Endometrial microvascular endothelial cells (primary cell): ENCODE results near the gene MBNL2. TPM values are rescaled to one million over a fixed set of nuclear protein-coding genes. Genes with fewer than 3 reads are reported as not detected.

Experiments used
- in situ Hi-C: cut with HindIII; loops from 2 replicates; pipeline ENCODE4 v1.10.0; 2017; ENCODE audit warnings: low sequenced_read_pairs, low pct_unique_long_range_greater_than_20kb; ENCODE audit errors: inconsistent ontology term
- total RNA-seq: library from RNA; depleted of rRNA; stranded (reverse); fragments of >200 nt; gene quantifications from one replicate; pipeline ENCODE4 v1.2.3, GENCODE V29; 2015; ENCODE audit errors: inconsistent ontology term

MBNL2 gene
- total RNA-seq, 1 donor from 2014 or later: 76.1 TPM

DNA sequence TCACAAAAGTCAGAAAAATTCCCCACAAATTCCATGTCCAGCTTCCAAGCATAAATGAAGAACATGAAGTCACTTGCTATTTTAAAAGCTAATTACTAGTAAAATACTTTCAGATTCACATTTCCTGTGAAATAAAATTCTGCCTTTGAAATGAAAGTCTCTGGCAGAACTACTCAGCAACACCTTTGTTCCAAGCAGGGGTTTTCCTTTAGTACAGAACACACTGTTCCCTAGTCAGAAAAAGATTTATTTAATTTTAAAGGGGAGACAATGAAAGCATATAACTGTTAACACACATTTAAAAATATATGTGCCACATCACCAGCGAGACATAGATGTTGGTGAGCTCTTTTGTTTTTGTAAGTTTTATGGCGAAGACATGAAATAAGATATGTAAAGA is 185.4 kb downstream of the MBNL2 start:
- in situ Hi-C loops: no loop called here

DNA sequence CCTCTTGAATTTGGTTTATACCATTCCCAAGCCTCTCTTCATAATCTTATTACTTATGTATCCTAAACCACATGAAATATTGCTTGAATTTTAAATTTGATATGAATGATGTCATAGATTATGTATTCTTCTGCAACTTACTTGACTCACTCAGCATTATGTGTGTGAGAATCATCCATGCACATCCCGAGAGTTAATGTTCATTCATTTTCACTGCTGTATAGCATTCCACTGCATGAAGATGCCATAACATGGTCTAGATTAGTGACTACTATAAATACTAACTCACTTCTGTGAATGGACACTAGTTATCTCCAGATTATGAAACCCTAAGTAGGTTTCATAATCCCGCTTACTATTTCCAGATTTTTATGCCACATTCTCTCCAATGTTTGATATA is 186.8 kb downstream of the MBNL2 start:
- in situ Hi-C loops: no loop called here

DNA sequence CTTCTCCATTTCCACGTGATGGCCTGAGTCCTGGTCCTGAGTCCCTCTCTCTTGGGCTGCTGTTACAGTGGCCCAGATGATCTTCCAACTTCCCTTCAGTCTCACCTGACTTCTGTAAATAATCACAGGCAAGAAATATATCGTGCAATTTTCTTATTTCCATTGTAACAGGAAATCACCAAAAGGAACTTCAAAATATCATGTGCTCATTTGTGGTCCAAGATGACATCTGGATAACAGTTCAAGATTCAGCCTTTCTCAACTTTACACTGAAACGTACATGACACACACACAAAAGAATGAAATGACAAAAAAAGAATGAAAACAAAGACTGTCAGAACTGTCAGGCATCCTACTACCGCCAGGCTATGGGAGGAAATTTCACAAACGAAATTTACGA is 189.9 kb downstream of the MBNL2 start:
- in situ Hi-C loops: no loop called here

DNA sequence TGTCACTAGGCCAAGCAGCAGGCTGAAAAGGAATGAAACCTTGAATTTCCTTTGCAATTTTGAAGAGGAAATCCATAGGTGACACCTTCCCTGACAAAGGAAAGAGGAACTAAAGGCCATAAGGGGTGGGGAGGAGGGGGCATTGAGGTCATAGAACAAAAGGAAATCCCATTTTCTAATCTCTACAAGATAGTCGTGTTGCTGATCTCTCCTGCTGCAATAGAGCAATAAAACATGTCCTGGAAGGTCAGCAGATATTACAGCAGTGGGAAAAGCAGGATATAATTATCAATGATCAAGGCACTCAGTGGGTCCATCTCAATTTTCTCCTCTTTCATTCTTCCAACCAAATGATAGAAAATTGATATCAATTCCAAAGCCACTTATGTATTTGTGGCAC is 191.6 kb downstream of the MBNL2 start:
- in situ Hi-C loops: no loop called here

DNA sequence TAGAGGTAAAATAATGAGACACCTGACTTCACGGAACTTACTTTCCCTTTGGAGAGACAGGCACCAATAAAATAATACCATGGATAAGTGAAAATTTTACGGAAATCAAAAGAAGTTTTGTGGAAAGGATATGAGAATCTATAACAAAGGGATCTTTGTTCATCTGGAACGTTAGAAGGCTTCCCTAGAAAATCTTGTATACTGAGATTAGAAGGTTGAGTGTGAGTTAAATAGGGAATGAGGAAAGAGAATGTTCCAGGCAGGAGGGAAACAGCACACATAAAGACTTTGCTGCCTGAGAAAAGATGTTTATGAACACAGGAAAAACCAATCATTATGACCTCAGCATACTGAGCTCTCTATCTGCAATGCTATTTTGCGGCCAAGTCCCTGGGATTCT is 192.3 kb downstream of the MBNL2 start:
- in situ Hi-C loops: no loop called here

DNA sequence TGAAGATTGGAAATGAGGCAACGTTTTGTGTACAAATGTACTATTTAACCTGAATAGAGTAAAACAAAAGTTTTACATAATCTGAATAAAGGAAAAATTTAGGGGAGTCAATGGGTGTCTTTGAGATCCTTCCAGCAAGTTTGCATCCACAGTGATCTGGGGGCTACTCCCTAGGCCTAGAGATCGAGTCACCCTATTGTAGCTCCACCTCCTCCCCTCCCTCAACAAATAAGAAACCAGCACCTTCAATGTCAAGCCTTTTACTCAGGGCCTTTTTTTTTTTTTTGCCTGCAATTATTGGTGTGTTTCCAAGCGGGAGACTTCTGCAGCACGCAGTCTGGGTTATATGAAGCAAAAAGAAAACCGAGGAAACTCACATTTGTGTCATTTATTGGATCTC is 195.6 kb downstream of the MBNL2 start:
- in situ Hi-C loops: no loop called here

DNA sequence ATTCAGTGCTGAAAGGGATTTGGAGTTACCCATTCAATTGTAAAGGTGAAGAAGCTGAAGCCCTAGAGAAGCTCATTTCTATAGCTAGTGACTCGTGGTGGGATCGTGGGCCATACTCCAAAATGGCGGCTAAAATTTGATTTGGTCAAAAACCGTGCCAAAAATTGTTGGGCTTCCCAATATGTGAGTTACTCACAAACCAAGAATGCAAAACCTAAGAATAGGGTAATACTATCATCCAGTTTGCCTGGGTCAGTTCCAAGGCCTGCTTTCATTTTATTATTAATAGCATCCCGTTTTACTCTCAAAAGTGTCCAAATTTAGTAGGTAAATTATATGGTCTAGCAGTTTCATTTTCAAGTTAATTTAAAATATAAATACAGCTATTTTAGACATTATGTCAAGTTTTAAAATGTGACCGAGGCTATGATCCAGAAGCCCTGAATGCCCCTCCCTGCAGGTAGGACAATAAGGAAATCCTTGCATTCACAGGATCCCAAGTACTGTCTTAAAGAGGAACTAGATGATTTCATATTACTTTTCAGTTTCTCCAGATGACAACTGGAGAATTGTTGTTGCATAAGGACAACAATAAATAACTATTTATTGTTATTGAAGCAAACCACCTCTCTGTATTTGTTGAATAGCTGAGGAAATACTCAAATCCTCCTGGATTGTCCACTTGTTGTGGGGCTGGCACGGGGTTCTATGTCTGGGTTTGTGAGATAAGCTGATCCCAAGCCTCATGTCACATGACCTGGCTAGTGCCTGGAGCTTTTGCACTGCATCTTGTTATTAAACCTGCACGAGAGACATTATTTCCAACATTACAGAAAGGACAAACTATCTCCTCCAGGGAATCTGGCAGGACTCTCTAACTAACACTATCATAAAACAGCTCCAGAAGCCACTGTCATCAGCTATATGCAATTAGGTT is 200.3 kb downstream of the MBNL2 start:
- in situ Hi-C loops: no loop called here

DNA sequence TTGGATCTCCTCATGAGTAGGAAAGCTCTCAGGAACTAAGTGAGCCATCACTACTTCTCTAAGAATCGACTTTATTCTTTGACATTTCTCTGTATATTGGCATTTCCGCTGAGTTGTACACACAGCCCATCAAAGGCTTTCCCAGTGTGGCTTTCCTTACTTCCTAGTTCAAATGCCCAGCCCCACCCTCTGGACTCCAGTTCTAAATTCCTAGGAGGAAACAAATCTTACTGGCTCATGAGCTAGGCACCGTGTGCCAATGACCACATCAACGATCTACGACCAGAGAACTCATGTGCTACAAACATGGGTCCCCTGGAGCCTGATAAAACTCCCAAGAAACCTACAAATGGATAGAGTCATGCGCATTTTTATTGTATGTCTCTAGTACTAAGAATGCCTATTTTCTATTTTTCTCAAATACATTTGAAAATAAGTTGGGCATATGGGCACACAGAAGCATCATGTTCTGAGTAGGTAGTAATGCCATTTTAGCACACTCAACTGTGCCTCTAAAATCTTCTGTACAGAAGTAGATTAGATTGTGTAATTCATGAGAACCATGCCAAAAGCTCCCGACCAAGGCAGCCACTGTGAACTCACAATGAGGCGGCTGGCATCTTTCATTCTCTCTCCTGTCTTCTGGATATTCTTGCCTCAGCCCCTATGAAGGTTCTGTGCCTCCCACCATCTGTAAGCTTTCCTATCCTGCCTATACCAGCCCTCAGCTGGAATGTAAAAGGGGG is 201.3 kb downstream of the MBNL2 start:
- in situ Hi-C loops: no loop called here

DNA sequence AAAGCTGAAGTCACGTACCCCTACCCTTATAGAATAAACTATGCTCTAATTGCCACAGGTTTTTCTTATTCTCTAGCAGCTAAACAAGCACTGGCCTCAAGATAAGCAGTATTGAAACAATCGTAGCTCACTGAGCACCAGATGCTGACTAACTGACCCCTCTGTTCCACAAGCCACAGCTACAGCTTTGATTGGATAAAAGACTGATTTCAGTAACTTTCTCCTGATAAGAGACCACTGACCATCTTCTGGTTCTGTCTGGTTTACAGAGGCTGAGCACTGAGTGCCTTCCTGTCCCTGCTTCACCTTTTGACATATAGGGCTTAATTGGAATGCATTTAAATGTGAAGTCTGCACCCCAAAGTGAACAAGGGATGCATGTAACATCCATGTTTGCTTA is 203.5 kb downstream of the MBNL2 start:
- in situ Hi-C loops: no loop called here

DNA sequence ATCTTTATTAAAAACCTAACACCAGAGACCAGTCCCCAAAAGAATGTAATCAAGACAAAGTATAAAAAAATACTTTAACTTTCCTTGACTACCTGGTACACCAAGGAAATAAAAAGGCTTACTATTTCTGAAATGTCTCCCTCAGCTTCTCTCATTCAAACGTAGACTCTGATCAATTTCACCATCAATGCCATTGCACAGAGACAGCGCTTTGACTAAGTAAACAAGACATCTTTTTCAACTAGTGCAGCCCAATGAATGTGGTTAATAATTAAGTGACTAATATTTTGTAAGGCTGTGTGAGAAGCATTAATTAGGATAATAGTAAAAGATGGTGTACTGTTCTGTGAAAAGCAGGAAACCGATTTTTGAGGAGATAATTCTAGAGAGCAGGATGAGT is 204.6 kb downstream of the MBNL2 start:
- in situ Hi-C loops: no loop called here

DNA sequence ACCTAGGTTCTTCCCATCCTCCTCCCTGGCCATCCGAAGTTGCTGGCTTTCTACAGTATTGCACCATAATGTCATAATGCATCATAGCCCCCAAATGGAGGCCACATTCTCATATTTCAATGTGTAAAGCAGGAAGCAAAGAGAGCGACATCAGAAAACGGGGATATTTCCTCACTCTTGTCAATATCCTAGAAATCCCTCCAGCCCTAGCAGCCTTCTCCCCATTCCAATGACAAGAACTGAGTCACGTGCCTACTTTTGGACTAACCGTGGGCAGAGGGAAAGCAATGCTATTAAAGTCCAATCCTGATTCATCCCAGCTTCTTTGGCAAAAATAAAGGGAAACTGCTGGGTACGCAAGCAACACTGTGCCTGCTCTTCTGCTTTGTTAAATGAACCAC is 207.5 kb downstream of the MBNL2 start:
- in situ Hi-C loops: loop anchor here (10.0 kb wide), 1 partner anchor 205 kb away; the partner anchor contains the start of gene MBNL2

DNA sequence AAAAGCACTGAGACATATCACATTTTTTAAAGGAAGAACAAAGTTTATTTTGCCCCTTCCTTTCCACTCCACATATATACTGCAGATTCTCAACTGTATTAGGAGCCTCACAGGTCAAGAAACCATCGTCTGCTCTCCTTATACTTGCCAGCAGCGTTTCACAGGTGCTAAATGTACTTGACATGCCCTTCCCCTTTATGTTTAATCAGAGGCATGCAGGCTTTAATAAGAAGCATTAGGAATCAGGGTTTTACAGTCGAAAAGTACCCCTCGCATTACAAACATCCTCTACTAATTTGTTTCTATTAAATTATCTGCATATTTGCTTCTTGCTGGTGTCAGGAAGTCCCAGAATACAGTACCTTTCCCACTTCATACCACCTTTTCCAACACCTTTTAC is 208.2 kb downstream of the MBNL2 start:
- in situ Hi-C loops: loop anchor here (10.0 kb wide), 1 partner anchor 205 kb away; the partner anchor contains the start of gene MBNL2

DNA sequence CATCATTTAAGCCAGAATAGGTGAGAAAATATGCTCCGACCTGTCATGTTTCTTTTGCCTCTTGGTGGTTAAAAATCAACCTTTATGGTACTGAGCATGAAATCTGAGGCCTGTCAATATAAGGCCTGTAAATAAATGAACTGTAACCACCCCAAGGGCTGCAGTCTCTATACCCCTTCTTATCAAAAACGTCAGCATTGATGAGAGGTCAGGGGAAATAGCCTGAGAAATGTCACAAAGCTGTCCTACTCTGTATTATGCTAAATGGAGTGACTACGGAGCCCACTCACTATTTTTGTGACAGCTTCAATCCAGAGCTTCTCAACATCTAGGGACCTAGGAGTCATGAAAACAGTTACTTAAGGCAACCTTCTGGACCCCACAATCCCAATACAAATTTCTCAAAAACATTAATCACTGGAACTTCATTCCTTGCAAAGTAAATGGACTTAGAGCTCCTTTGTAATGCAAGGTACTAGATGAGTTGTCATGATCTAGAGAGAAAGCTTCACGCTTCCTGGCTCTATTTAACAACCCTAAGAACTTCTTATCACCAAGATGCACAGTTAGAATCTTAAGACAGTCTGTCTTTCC is 209.1 kb downstream of the MBNL2 start:
- in situ Hi-C loops: loop anchor here (10.0 kb wide), 1 partner anchor 206 kb away; the partner anchor contains the start of gene MBNL2

DNA sequence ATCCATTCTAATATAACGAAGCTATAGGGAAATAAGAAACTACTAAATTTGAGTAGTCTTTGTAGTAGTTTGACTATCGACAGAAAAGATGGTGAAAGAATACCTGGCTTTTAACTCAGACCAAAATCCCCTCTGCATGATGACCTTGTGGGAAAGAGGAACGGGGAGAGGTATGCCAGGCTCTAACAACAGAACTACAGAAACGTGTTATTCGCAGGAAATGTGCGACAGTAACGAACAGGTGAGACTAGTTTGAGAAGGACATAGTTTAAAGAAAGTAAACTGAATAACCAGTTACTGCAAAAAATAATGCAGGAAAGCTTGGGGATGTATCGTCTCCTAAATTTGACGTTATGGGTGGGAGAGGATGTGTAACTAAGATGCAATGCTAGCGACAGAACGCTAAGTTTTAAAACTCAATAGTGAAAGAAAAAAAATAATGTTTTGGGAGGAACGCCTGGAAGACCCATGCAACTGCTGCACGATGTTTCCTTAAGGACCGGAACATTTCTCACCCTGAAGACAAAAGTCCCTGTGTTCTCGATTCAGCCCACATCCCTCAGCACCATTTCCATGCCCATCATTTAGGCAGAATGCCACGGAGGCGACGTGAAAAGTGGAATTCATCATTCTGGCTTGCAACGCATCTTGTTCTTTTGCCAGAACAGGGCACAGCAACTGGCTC is 210.2 kb downstream of the MBNL2 start:
- in situ Hi-C loops: loop anchor here (10.0 kb wide), 1 partner anchor 208 kb away; the partner anchor contains the start of gene MBNL2

DNA sequence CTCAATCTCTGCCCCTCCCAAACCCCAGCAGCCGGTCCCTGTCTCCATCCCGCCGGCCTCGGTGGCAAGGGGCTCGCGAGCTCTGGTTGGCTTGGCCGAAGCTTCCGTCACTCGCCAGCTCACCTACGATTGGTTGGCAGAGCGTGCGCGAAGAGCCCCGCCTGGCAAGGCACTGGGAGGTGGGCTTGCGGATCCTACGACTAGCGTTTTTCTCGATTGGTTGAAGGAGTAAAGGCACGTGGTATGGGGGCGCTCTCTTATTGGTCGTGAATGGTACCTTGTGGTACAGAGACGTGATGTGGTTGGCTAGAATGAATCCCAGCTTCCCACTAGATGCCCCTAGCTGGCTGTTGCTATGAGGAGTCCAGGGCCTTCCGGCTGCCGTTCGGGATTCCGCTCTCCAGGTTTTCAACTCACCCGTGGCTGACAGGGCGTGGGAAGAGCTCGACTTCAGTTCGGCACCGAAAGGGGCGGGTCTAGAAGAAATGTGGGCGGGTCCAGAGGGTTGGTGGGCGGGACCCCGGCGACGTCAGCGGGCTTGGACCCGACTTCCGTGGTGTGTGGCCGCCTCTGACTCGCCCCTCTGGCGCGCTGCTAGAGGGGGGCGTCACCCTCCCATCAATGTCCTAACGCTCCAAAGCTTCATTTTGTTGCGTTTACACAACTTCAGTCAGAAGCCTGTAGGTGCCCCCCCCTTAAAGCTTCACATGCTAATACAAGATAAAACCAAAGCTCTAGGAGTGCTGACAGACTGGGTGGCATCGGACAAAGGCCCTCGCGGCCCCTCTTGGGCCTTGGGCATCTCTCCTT is 211.0 kb downstream of the MBNL2 start:
- in situ Hi-C loops: loop anchor here (10.0 kb wide), 1 partner anchor 208 kb away; the partner anchor contains the start of gene MBNL2

DNA sequence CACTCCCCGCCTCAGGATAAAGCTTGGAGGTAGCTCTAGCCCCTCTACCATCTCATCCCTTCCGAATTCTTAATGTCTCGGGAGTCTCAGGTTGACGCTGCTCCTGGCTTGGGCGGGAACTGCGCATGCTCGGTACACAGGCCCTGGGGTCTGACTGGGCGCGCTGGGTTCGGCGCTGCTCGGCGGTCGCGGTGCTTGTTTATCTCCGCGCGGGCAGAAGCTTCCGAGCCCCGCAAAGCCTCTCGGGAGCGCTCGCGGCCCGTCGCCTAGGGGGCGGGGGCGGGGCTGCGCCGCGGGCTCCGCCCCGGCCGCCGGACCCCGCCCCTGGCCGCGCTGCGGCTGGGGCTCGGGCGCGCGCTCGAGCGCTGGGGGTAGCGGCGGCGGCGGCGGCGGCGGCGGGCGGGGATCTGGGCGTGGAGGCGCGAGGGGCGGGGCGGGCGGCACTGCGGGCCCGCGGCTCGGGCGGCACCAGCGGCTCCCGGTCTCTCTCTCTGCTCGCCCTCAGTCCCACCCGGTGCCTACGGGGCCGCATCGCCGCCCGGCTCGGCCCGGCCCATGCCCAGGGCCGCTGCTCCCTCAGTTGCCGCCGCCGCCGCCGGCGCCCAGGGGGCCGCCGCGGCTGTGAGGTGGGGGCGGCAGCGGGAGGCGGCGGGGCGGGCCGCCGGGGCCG is 211.7 kb downstream of the MBNL2 start, which contains the start of gene RAP2A:
TSS of gene RAP2A (plus strand) at position 443 of the 670 bp plus-strand sequence. CDS start 302 bp downstream, outside the sequence.
- in situ Hi-C loops: loop anchor here (10.0 kb wide), 1 partner anchor 209 kb away; the partner anchor contains the start of gene MBNL2
